Measurements from ENCODE around the gene SDK1. TPM values are rescaled to one million over a fixed set of nuclear protein-coding genes. Genes with fewer than 3 reads are reported as not detected.

Gene SDK1
- total RNA-seq, 1 donor: 0.36 TPM

- H3K27me3 ChIP-seq (ENCODE audit: insufficient read depth, low read length): no peaks in the 10 kb centered on the region
- H3K4me1 ChIP-seq (ENCODE audit: insufficient read depth, low read length): no peaks in the 10 kb centered on the region
- no peaks in the 10 kb centered on the region for H3K36me3 ChIP-seq (ENCODE audit: insufficient read depth, low read length)
- no peak overlapping the region for H2AFZ ChIP-seq (ENCODE audit: low read length)
- H3K4me2 ChIP-seq (ENCODE audit: insufficient read depth, low read length): no peak overlapping the region
- no peak overlapping the region for H3K4me3 ChIP-seq (ENCODE audit: insufficient read depth, low read length)
- TF ChIP-seq, protein P1, sequence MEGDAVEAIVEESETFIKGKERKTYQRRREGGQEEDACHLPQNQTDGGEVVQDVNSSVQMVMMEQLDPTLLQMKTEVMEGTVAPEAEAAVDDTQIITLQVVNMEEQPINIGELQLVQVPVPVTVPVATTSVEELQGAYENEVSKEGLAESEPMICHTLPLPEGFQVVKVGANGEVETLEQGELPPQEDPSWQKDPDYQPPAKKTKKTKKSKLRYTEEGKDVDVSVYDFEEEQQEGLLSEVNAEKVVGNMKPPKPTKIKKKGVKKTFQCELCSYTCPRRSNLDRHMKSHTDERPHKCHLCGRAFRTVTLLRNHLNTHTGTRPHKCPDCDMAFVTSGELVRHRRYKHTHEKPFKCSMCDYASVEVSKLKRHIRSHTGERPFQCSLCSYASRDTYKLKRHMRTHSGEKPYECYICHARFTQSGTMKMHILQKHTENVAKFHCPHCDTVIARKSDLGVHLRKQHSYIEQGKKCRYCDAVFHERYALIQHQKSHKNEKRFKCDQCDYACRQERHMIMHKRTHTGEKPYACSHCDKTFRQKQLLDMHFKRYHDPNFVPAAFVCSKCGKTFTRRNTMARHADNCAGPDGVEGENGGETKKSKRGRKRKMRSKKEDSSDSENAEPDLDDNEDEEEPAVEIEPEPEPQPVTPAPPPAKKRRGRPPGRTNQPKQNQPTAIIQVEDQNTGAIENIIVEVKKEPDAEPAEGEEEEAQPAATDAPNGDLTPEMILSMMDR (IDR thresholded peaks at IDR 0.05; ENCODE audit: extremely low read depth, low read depth, low read length): no peak
- H3K27ac ChIP-seq (ENCODE audit: low read depth, low read length): no peak overlapping the region
- no peaks in the 10 kb centered on the region for H3K9me3 ChIP-seq (ENCODE audit: low read depth, low read length)
- H3K79me2 ChIP-seq (ENCODE audit: insufficient read depth, low read length): no peaks in the 10 kb centered on the region
- no peak for DNase-seq (ENCODE audit: insufficient read length, low spot score, missing footprints)
- no peaks in the 10 kb centered on the region for H4K20me1 ChIP-seq (ENCODE audit: insufficient read depth, low read length)
Measured at GRCh38 chr7:3892157-3892556, 591.1 kb downstream of the SDK1 start.

GRCh38 chr7:3892686-3893085 lies 591.6 kb downstream of the SDK1 start:
- no peak overlapping the region for H3K27ac ChIP-seq (ENCODE audit: low read depth, low read length)
- H3K79me2 ChIP-seq (ENCODE audit: insufficient read depth, low read length): no peaks in the 10 kb centered on the region
- no peak overlapping the region for H2AFZ ChIP-seq (ENCODE audit: low read length)
- DNase-seq (ENCODE audit: insufficient read length, low spot score, missing footprints): no peak
- no peaks in the 10 kb centered on the region for H3K27me3 ChIP-seq (ENCODE audit: insufficient read depth, low read length)
- H3K36me3 ChIP-seq (ENCODE audit: insufficient read depth, low read length): no peaks in the 10 kb centered on the region
- TF ChIP-seq, protein P1 (IDR thresholded peaks at IDR 0.05; ENCODE audit: extremely low read depth, low read depth, low read length): no peak
- H3K4me3 ChIP-seq (ENCODE audit: insufficient read depth, low read length): no peak overlapping the region
- no peaks in the 10 kb centered on the region for H3K9me3 ChIP-seq (ENCODE audit: low read depth, low read length)
- H4K20me1 ChIP-seq (ENCODE audit: insufficient read depth, low read length): no peaks in the 10 kb centered on the region
- H3K4me1 ChIP-seq (ENCODE audit: insufficient read depth, low read length): no peaks in the 10 kb centered on the region
- no peak overlapping the region for H3K4me2 ChIP-seq (ENCODE audit: insufficient read depth, low read length)

DNA sequence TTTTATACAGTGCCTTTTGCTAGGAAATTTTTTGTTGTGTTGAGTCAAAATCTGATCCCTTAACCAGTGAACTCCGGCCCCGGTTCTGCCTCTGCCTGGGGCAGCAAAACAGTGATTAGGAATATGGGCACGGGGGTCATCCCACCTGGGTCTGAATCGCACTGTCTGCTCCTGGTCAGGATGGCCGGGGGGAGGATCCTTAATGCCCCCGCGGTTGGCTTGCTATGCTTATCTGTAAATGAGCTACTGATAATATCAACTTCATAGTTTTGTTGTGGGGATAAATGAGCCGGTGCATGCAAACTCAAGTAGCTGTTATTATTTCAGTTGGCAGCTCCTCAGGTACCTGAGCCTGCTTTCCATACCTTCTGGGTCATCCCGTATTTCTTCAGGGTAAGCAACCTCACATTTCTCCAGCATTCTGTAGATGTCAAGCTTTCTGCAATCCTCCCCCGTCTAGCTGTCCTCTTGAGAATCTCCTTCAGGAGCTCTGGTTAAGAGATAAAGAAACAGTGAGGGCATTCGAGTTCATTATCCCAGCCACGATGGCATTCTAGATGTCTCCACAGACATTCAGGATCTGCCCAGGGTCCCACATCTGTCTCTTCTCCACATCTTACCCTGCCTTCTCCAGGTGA lies 592.2 kb downstream of the SDK1 start:
- Histone ChIP-seq H3K27me3 (ENCODE audit: insufficient read depth, low read length) (no peaks in the 10 kb centered on the region), H3K4me1 (ENCODE audit: insufficient read depth, low read length) (no peaks in the 10 kb centered on the region), H3K9me3 (ENCODE audit: low read depth, low read length) (no peaks in the 10 kb centered on the region), H3K4me2 (ENCODE audit: insufficient read depth, low read length) (no peak overlapping the region), H3K36me3 (ENCODE audit: insufficient read depth, low read length) (no peaks in the 10 kb centered on the region), H3K27ac (ENCODE audit: low read depth, low read length) (no peak overlapping the region), H2AFZ (ENCODE audit: low read length) (no peak overlapping the region), H3K4me3 (ENCODE audit: insufficient read depth, low read length) (no peak overlapping the region), H3K79me2 (ENCODE audit: insufficient read depth, low read length) (no peaks in the 10 kb centered on the region), H4K20me1 (ENCODE audit: insufficient read depth, low read length) (no peaks in the 10 kb centered on the region)
- no peak for DNase-seq (ENCODE audit: insufficient read length, low spot score, missing footprints)
- TF ChIP-seq, protein P1 (IDR thresholded peaks at IDR 0.05; ENCODE audit: extremely low read depth, low read depth, low read length): no peak

DNA sequence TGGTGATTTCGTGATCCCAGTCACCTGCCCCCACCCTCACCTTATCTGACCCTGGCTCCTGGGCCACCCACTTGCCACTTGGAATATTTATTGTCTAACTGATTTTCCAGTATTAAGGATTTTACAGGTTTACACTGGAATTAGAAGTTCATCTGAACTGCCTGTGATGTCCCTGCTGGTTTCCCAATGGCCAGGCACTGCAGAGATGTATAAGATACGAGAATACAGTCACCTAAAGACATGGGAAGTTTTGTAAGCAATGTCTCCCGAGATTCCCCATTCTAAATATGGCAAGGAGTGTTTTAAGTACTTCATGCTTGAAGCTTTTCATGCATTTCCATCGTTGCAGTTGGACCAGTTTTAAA lies 592.7 kb downstream of the SDK1 start:
- Histone ChIP-seq H3K36me3 (ENCODE audit: insufficient read depth, low read length) (no peaks in the 10 kb centered on the region), H3K27ac (ENCODE audit: low read depth, low read length) (no peak overlapping the region), H3K4me1 (ENCODE audit: insufficient read depth, low read length) (no peaks in the 10 kb centered on the region), H3K27me3 (ENCODE audit: insufficient read depth, low read length) (no peaks in the 10 kb centered on the region), H3K4me2 (ENCODE audit: insufficient read depth, low read length) (no peak overlapping the region), H3K4me3 (ENCODE audit: insufficient read depth, low read length) (no peak overlapping the region), H4K20me1 (ENCODE audit: insufficient read depth, low read length) (no peaks in the 10 kb centered on the region), H3K9me3 (ENCODE audit: low read depth, low read length) (no peaks in the 10 kb centered on the region), H2AFZ (ENCODE audit: low read length) (no peak overlapping the region), H3K79me2 (ENCODE audit: insufficient read depth, low read length) (no peaks in the 10 kb centered on the region)
- TF ChIP-seq, protein P1 (IDR thresholded peaks at IDR 0.05; ENCODE audit: extremely low read depth, low read depth, low read length): no peak
- no peak for DNase-seq (ENCODE audit: insufficient read length, low spot score, missing footprints)

Data from osteoblast (primary cell).